Karpas-422 (cell line): ENCODE data around the gene KLHL8. TPM values are rescaled to one million over a fixed set of nuclear protein-coding genes. Genes with fewer than 3 reads are reported as not detected.

Experiments
- DNase-seq: peaks from one replicate; pipeline ENCODE4 v3.0.0-alpha.2; 2015
- H2AFZ ChIP-seq: fragments of 200-600 bp; sonication (generic); 2 replicates; pipeline ENCODE4 v1.6.1; 2014; ENCODE audit warnings: antibody characterized with exemption, low read length, mixed read lengths
- H3K27ac ChIP-seq: fragments of 200-600 bp; sonication (generic); 2 replicates; pipeline ENCODE4 v1.5.1; 2014; ENCODE audit warnings: mild to moderate bottlenecking, low read length, moderate library complexity
- H3K27me3 ChIP-seq: fragments of 200-600 bp; sonication (generic); 2 replicates; pipeline ENCODE4 v1.6.1; 2014; ENCODE audit warnings: low read length, mixed read lengths
- H3K36me3 ChIP-seq: fragments of 200-600 bp; sonication (generic); 2 replicates; pipeline ENCODE4 v1.6.1; 2014; ENCODE audit warnings: low read length, mixed read lengths; ENCODE audit not compliant: insufficient read depth
- H3K4me1 ChIP-seq: fragments of 200-600 bp; sonication (generic); 2 replicates; pipeline ENCODE4 v1.6.1; 2014; ENCODE audit warnings: mild to moderate bottlenecking, low read length, mixed read lengths
- H3K4me2 ChIP-seq: fragments of 200-600 bp; sonication (generic); 2 replicates; pipeline ENCODE4 v1.6.1; 2014; ENCODE audit warnings: low read length, low read depth, mild to moderate bottlenecking; ENCODE audit not compliant: poor library complexity, severe bottlenecking
- H3K4me3 ChIP-seq: fragments of 200-600 bp; sonication (generic); 2 replicates; pipeline ENCODE4 v1.5.1; 2014; ENCODE audit warnings: mild to moderate bottlenecking, antibody characterized with exemption, low read length, mixed read lengths
- H3K79me2 ChIP-seq: fragments of 200-600 bp; sonication (generic); 2 replicates; pipeline ENCODE4 v1.6.1; 2014; ENCODE audit warnings: mild to moderate bottlenecking, low read length, mixed read lengths
- H3K9ac ChIP-seq: fragments of 200-600 bp; sonication (generic); 2 replicates; pipeline ENCODE4 v1.6.0; 2014; ENCODE audit warnings: low read length
- H3K9me2 ChIP-seq: fragments of 200-600 bp; sonication (generic), shearing (Covaris generic); replicated peaks from 2 replicates; pipeline ENCODE4 v1.6.0; 2014; ENCODE audit warnings: mild to moderate bottlenecking, low read length, moderate library complexity; ENCODE audit not compliant: insufficient read depth
- H3K9me3 ChIP-seq: fragments of 300-700, 200-600 bp; sonication (generic); 2 replicates; pipeline ENCODE4 v1.6.1; 2014; ENCODE audit warnings: low read length, mixed read lengths
- H4K20me1 ChIP-seq: fragments of 200-600 bp; sonication (generic); 2 replicates; pipeline ENCODE4 v1.6.1; 2014; ENCODE audit warnings: mild to moderate bottlenecking, antibody characterized with exemption, low read length, low read depth; ENCODE audit not compliant: insufficient read depth
- total RNA-seq: library from RNA; depleted of rRNA; stranded (reverse); fragments of >200 nt; shearing (Covaris generic); gene quantifications from 2 replicates; pipeline ENCODE4 v1.2.3, GENCODE V29; 2014; ENCODE audit warnings: low replicate concordance

Gene KLHL8
- total RNA-seq, 1 experiment from 2014 or later: 26.4 TPM

GRCh38 chr4:87188048-87188447 lies 32.4 kb downstream of the KLHL8 start:
- H3K9me2 ChIP-seq: no peaks in the 10 kb centered on the region
- peaks cover 90% of the 10 kb centered on the region for H3K79me2 ChIP-seq
- H3K27ac ChIP-seq: peak overlapping the region; percentile 44
- peak overlapping the region; percentile 8 for H3K4me2 ChIP-seq
- H4K20me1 ChIP-seq: no peaks in the 10 kb centered on the region
- no peaks in the 10 kb centered on the region for H3K27me3 ChIP-seq
- DNase-seq: peak; percentile 56
- no peak overlapping the region for H2AFZ ChIP-seq
- H3K36me3 ChIP-seq: peaks cover 8% of the 10 kb centered on the region
- no peaks in the 10 kb centered on the region for H3K9me3 ChIP-seq
- H3K9ac ChIP-seq: no peak overlapping the region
- peaks cover 19% of the 10 kb centered on the region for H3K4me1 ChIP-seq
- H3K4me3 ChIP-seq: no peak overlapping the region

DNA sequence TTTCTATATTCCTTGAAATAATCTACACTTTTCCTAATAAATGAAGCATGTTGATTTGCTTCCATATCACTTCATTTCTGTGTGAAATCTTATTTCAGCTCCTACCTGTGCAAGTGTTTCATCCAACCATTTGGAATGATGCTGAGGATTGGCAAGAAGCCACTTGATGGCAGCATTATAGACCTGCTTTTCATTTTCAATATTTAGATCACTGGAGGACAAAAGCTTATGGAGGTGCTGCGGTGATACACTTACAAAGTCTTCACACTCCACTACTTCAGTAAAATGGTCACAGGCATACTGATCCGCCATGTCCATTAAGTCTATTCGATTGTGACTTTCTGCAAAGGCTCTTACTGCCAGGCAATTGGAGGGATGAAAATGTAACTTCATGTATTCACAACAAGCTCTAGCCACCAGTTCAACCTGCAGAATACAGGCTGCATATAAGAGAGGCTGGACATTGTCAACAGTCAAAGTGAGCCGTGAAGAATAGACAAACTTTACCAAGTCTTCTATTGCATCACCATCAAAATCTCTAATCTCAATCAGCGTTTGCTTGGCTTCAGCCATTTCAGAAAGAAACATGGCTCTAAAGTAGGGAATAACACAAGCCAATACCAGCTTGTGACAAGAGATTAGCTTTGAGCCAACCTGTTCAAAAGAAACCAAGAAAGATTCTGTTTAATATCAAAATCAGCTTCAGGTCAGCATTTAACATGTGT lies 35.1 kb downstream of the KLHL8 start:
- no peak overlapping the region for H3K9ac ChIP-seq
- H3K9me3 ChIP-seq: no peaks in the 10 kb centered on the region
- H3K4me3 ChIP-seq: no peak overlapping the region
- H3K36me3 ChIP-seq: no peaks in the 10 kb centered on the region
- no peak for DNase-seq
- H3K9me2 ChIP-seq: no peaks in the 10 kb centered on the region
- H3K79me2 ChIP-seq: peaks cover 86% of the 10 kb centered on the region
- H3K4me1 ChIP-seq: peaks cover 19% of the 10 kb centered on the region
- no peak overlapping the region for H3K4me2 ChIP-seq
- no peaks in the 10 kb centered on the region for H3K27me3 ChIP-seq
- no peaks in the 10 kb centered on the region for H4K20me1 ChIP-seq
- H3K27ac ChIP-seq: no peak overlapping the region
- H2AFZ ChIP-seq: no peak overlapping the region

DNA sequence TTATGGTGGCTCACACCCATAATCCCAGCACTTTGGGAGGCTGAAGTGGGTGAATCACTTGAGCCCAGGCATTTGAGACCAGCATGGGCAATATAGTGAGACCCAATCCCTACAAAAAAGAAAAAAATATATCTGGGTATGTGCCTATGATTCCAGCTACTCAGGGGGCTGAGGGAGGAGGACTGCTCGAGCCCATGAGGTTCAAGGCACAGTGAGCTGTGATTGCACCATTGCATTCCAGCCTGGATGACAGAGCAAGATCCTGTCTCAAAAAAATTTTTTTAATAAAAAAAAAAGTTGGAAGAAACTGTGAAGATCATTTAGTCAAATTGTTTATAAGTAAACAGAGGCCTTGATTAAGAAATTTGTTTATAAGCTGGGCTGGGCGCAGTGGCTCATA lies 39.7 kb downstream of the KLHL8 start:
- no peaks in the 10 kb centered on the region for H4K20me1 ChIP-seq
- peaks cover 74% of the 10 kb centered on the region for H3K79me2 ChIP-seq
- no peak overlapping the region for H3K9ac ChIP-seq
- no peak overlapping the region for H3K4me3 ChIP-seq
- no peaks in the 10 kb centered on the region for H3K4me1 ChIP-seq
- H3K9me3 ChIP-seq: no peaks in the 10 kb centered on the region
- H3K4me2 ChIP-seq: no peak overlapping the region
- DNase-seq: no peak
- peaks cover 12% of the 10 kb centered on the region; the same call in 1 of the 2 replicates for H3K36me3 ChIP-seq
- no peak overlapping the region for H2AFZ ChIP-seq
- no peaks in the 10 kb centered on the region for H3K9me2 ChIP-seq
- H3K27me3 ChIP-seq: no peaks in the 10 kb centered on the region
- no peak overlapping the region for H3K27ac ChIP-seq

DNA sequence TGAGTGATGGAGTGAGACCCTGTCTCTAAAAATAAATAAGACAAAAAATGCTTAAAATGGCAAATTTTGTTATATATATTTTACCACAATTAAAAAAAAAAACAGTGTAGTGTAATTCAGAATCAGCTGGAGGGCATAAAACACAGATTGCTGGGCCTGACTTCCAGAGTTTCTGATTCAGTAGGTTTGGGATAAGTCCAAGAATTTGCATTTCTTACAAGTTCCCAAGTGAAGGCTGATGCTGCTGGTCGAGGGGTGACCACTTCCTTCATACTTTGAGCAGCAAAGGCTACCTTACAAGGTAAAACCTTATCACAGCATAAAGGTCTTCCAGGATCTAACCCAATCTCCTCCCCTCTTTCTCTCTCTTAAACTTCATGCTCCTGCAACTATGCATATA lies 40.7 kb downstream of the KLHL8 start:
- no peak overlapping the region for H3K27ac ChIP-seq
- H4K20me1 ChIP-seq: no peaks in the 10 kb centered on the region
- no peak overlapping the region for H3K9ac ChIP-seq
- H3K9me3 ChIP-seq: no peaks in the 10 kb centered on the region
- no peak overlapping the region for H3K4me3 ChIP-seq
- H3K4me2 ChIP-seq: no peak overlapping the region
- peaks cover 65% of the 10 kb centered on the region for H3K79me2 ChIP-seq
- H3K9me2 ChIP-seq: no peaks in the 10 kb centered on the region
- H3K36me3 ChIP-seq: peaks cover 14% of the 10 kb centered on the region; the same call in 1 of the 2 replicates
- no peaks in the 10 kb centered on the region for H3K4me1 ChIP-seq
- no peak for DNase-seq
- H2AFZ ChIP-seq: no peak overlapping the region
- H3K27me3 ChIP-seq: no peaks in the 10 kb centered on the region

DNA sequence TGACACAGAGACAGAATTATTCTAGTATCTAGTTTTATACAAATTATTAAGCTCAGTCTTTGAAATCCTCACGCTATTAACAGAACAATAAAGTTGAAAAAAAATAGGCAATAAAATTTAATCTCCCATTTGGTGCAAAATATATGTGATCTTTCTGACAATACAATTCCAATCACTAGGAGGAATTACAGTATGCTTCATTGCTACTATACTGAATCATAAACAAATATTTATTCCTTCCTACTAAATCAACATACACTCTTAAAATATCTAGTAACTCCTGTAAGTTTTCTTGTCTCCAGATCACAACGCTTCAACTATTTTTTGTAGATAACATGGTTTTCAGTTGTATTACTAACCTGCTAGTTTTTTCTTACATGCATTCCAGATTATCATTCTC lies 45.7 kb downstream of the KLHL8 start:
- Histone ChIP-seq H3K4me2 (no peak overlapping the region), H2AFZ (no peak overlapping the region), H3K9me2 (no peaks in the 10 kb centered on the region), H3K9me3 (no peaks in the 10 kb centered on the region), H3K27ac (no peak overlapping the region), H3K4me3 (no peak overlapping the region), H3K9ac (no peak overlapping the region), H4K20me1 (no peaks in the 10 kb centered on the region), H3K79me2 (peaks cover 30% of the 10 kb centered on the region), H3K27me3 (no peaks in the 10 kb centered on the region), H3K36me3 (peaks cover 21% of the 10 kb centered on the region; the same call in 1 of the 2 replicates), H3K4me1 (no peaks in the 10 kb centered on the region)
- no peak for DNase-seq

- no peaks in the 10 kb centered on the region for H3K4me1 ChIP-seq
- DNase-seq: no peak
- H4K20me1 ChIP-seq: no peaks in the 10 kb centered on the region
- H3K4me2 ChIP-seq: no peak overlapping the region
- H3K9ac ChIP-seq: no peak overlapping the region
- peaks cover 15% of the 10 kb centered on the region; the same call in 1 of the 2 replicates for H3K79me2 ChIP-seq
- H3K9me2 ChIP-seq: no peaks in the 10 kb centered on the region
- no peaks in the 10 kb centered on the region for H3K27me3 ChIP-seq
- no peak overlapping the region for H3K4me3 ChIP-seq
- no peak overlapping the region for H3K27ac ChIP-seq
- H2AFZ ChIP-seq: no peak overlapping the region
- peaks cover 17% of the 10 kb centered on the region for H3K36me3 ChIP-seq
- H3K9me3 ChIP-seq: no peaks in the 10 kb centered on the region
Observed at GRCh38 chr4:87171944-87172343, 48.5 kb downstream of the KLHL8 start.

DNA sequence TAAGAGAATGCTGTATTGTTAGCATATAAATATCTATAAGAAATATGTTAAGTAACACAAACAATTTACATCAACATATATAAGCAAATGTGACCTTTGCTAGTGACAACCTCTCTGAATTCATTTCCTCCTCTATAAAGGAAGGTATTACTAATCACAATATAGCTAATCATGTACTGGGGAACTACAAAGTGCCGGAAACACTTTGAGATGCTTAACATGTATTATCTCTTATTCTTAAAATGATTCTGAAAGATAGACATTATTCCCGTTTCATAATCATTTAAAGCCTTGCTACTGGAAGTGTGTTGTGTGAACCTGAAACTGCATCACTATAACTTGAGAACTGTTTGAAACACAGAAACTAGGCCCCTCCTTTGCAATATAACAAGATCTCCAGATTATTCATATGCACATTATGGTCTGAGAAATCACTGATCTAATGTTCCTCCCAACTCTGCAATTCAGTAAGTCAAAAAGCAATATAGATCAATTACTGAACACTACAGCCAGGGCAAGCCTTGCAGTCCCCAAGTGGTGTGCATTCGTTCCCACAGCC lies 54.0 kb downstream of the KLHL8 start:
- Histone ChIP-seq H3K9me2 (no peaks in the 10 kb centered on the region), H3K4me1 (no peaks in the 10 kb centered on the region), H4K20me1 (no peaks in the 10 kb centered on the region), H3K27me3 (no peaks in the 10 kb centered on the region), H3K36me3 (peaks cover 24% of the 10 kb centered on the region), H3K79me2 (0 out of 2 replicates have a peak, but pooled peaks cover 3% of the 10 kb centered on the region), H3K27ac (no peak overlapping the region), H3K9me3 (no peaks in the 10 kb centered on the region), H3K4me3 (no peak overlapping the region), H3K9ac (no peak overlapping the region), H3K4me2 (no peak overlapping the region), H2AFZ (no peak overlapping the region)
- no peak for DNase-seq

GRCh38 chr4:87165892-87166291 lies 54.5 kb downstream of the KLHL8 start:
- Histone ChIP-seq H4K20me1 (no peaks in the 10 kb centered on the region), H3K36me3 (peaks cover 26% of the 10 kb centered on the region), H3K9me2 (no peaks in the 10 kb centered on the region), H2AFZ (no peak overlapping the region), H3K9me3 (no peaks in the 10 kb centered on the region), H3K27ac (no peak overlapping the region), H3K27me3 (no peaks in the 10 kb centered on the region), H3K4me3 (no peak overlapping the region), H3K79me2 (0 out of 2 replicates have a peak, but pooled peaks cover 3% of the 10 kb centered on the region), H3K4me2 (no peak overlapping the region), H3K4me1 (no peaks in the 10 kb centered on the region), H3K9ac (no peak overlapping the region)
- no peak for DNase-seq
